Left hindlimb (tissue), 1 donor: ENCODE data around the gene DNAH6.
"Not testable (repeated sequence)": the region's sequence is repeated elsewhere in the genome, so short reads cannot be mapped to it uniquely, and the experiment has no call there.

Experiments
- DNase-seq: peaks from one replicate; pipeline ENCODE4 v3.0.0-alpha.2; 2018

The DNAH6 gene

GRCh38 chr2:84498150-84498799 lies 18.0 kb upstream of the DNAH6 start:
- DNase-seq, result no peak

GRCh38 chr2:84511024-84511423 lies 5.3 kb upstream of the DNAH6 start:
- not testable (repeated sequence) for DNase-seq

GRCh38 chr2:84515788-84516187 lies 510 bp upstream of the DNAH6 start:
- no peak for DNase-seq

GRCh38 chr2:84519332-84519957 lies 3.1 kb downstream of the DNAH6 start:
- DNase-seq, result no peak

GRCh38 chr2:84526562-84526961 lies 10.3 kb downstream of the DNAH6 start:
- no peak for DNase-seq

- no peak for DNase-seq
Observed at GRCh38 chr2:84527137-84528129, 11.1 kb downstream of the DNAH6 start.

- DNase-seq, result no peak
Observed at GRCh38 chr2:84532291-84532690, 16.0 kb downstream of the DNAH6 start.

- DNase-seq, result no peak
Observed at GRCh38 chr2:84534225-84534624, 17.9 kb downstream of the DNAH6 start.

- no peak for DNase-seq
Observed at GRCh38 chr2:84537251-84537650, 21.0 kb downstream of the DNAH6 start.

- no peak for DNase-seq
Observed at GRCh38 chr2:84539729-84540128, 23.4 kb downstream of the DNAH6 start.

GRCh38 chr2:84545005-84545404 lies 28.7 kb downstream of the DNAH6 start:
- DNase-seq, result no peak

- DNase-seq, result no peak
Observed at GRCh38 chr2:84546551-84546950, 30.3 kb downstream of the DNAH6 start.

- DNase-seq, result no peak
Observed at GRCh38 chr2:84548303-84548702, 32.0 kb downstream of the DNAH6 start.

- no peak for DNase-seq
Observed at GRCh38 chr2:84550916-84551315, 34.6 kb downstream of the DNAH6 start.

- not testable (repeated sequence) for DNase-seq
Observed at GRCh38 chr2:84551526-84551925, 35.2 kb downstream of the DNAH6 start.

- DNase-seq, result no peak
Observed at GRCh38 chr2:84556190-84556589, 39.9 kb downstream of the DNAH6 start.

- no peak for DNase-seq
Observed at GRCh38 chr2:84559838-84560237, 43.5 kb downstream of the DNAH6 start.

GRCh38 chr2:84579661-84580060 lies 63.4 kb downstream of the DNAH6 start:
- DNase-seq, result no peak

- no peak for DNase-seq
Observed at GRCh38 chr2:84603911-84604310, 87.6 kb downstream of the DNAH6 start.

- no peak for DNase-seq
Observed at GRCh38 chr2:84613082-84613481, 96.8 kb downstream of the DNAH6 start.

- DNase-seq, result no peak
Observed at GRCh38 chr2:84619794-84620371, 103.6 kb downstream of the DNAH6 start.

- no peak for DNase-seq
Observed at GRCh38 chr2:84628486-84628885, 112.2 kb downstream of the DNAH6 start.

- DNase-seq, result no peak
Observed at GRCh38 chr2:84629550-84629949, 113.3 kb downstream of the DNAH6 start.
